WTC11 (cell line): Measurements from ENCODE around the gene PAQR9. TPM values are rescaled to one million over a fixed set of nuclear protein-coding genes. Genes with fewer than 3 reads are reported as not detected.

ENCODE experiments used
- ATAC-seq: fragments of 200-7000 bp; cut with Tn5 transposase; 2 replicates; pipeline ENCODE4 v1.10.0; 2021; ENCODE audit warnings: mild to moderate bottlenecking, moderate library complexity
- CTCF ChIA-PET: fragments of 300-600 bp; sonication (Branson Sonifier 250); formaldehyde crosslinking; loops from one replicate; lab custom pipeline; 2021; ENCODE audit warnings: antibody characterized with exemption; lab: Charles Lee
- POLR2A ChIA-PET: fragments of 350-600 bp; sonication (Branson Sonifier 250); formaldehyde crosslinking; loops from one replicate; lab custom pipeline; 2021; ENCODE audit warnings: antibody characterized with exemption; lab: Charles Lee
- DNase-seq: peaks from one replicate; pipeline ENCODE4 v3.0.0; 2021; ENCODE audit warnings: low spot score
- H3K27ac Mint-ChIP-seq: 2 replicates; pipeline ENCODE4 v1.8.0; 2021; ENCODE audit warnings: mixed read lengths
- H3K27me3 Mint-ChIP-seq: 2 replicates; pipeline ENCODE4 v1.8.0; 2021; ENCODE audit warnings: low read depth, mild to moderate bottlenecking, moderate library complexity, mixed read lengths
- H3K36me3 Mint-ChIP-seq: 2 replicates; pipeline ENCODE4 v1.8.0; 2021; ENCODE audit warnings: mixed read lengths
- H3K4me1 Mint-ChIP-seq: 2 replicates; pipeline ENCODE4 v1.8.0; 2022; ENCODE audit warnings: mixed read lengths
- H3K4me3 Mint-ChIP-seq: 2 replicates; pipeline ENCODE4 v1.8.0; 2021; ENCODE audit warnings: mild to moderate bottlenecking, moderate library complexity, mixed read lengths
- H3K9me3 Mint-ChIP-seq: 2 replicates; pipeline ENCODE4 v1.8.0; 2021; ENCODE audit warnings: mixed read lengths
- ATF3 ChIP-seq: sonication (generic); formaldehyde crosslinking; conservative IDR thresholded peaks from 2 replicates; pipeline ENCODE4 v1.8.1; 2022; ENCODE audit warnings: mild to moderate bottlenecking, missing genetic modification reagents
- ATF6 ChIP-seq: sonication (generic); formaldehyde crosslinking; IDR thresholded peaks from 2 replicates; pipeline ENCODE4 v1.8.1; 2023; ENCODE audit warnings: mild to moderate bottlenecking, missing genetic modification reagents
- CREM ChIP-seq: sonication (generic); formaldehyde crosslinking; IDR thresholded peaks from 2 replicates; pipeline ENCODE4 v1.8.1; 2022; ENCODE audit warnings: mild to moderate bottlenecking, missing genetic modification reagents, moderate library complexity
- CTCF ChIP-seq: fragments of 200-600 bp; IDR thresholded peaks from 2 replicates; pipeline ENCODE4 v1.8.0; 2022; ENCODE audit warnings: antibody characterized with exemption
- E2F1 ChIP-seq: sonication (generic); formaldehyde crosslinking; IDR thresholded peaks from 2 replicates; pipeline ENCODE4 v1.8.0; 2022; ENCODE audit warnings: mild to moderate bottlenecking, missing genetic modification reagents
- EMX1 ChIP-seq: fragments of 250-450 bp; sonication (Bioruptor Pico); IDR thresholded peaks from 2 replicates; pipeline ENCODE4 v1.8.0; 2021; ENCODE audit warnings: mild to moderate bottlenecking
- MAX ChIP-seq: sonication (generic); formaldehyde crosslinking; IDR thresholded peaks from 2 replicates; pipeline ENCODE4 v1.8.0; 2022; ENCODE audit warnings: mild to moderate bottlenecking, missing genetic modification reagents
- NFATC4 ChIP-seq: fragments of 250-450 bp; sonication (Bioruptor Pico); IDR thresholded peaks from 2 replicates; pipeline ENCODE4 v1.9.0; 2021; ENCODE audit warnings: mild to moderate bottlenecking
- NR2C2 ChIP-seq: sonication (generic); formaldehyde crosslinking; IDR thresholded peaks from 2 replicates; pipeline ENCODE4 v1.8.0; 2022; ENCODE audit warnings: mild to moderate bottlenecking, missing genetic modification reagents
- SMAD3 ChIP-seq: sonication (generic); formaldehyde crosslinking; IDR thresholded peaks from 2 replicates; pipeline ENCODE4 v1.8.0; 2022; ENCODE audit warnings: missing genetic modification reagents, mild to moderate bottlenecking, borderline replicate concordance
- SOX15 ChIP-seq: fragments of 250-450 bp; sonication (Bioruptor Pico); IDR thresholded peaks from 2 replicates; pipeline ENCODE4 v1.9.0; 2021; ENCODE audit warnings: mild to moderate bottlenecking
- TP53 ChIP-seq: sonication (generic); formaldehyde crosslinking; IDR thresholded peaks from 2 replicates; pipeline ENCODE4 v1.8.1; 2023; ENCODE audit warnings: mild to moderate bottlenecking, missing genetic modification reagents
- USF1 ChIP-seq: sonication (generic); formaldehyde crosslinking; IDR thresholded peaks from 2 replicates; pipeline ENCODE4 v1.8.0; 2022; ENCODE audit warnings: mild to moderate bottlenecking, missing genetic modification reagents
- ZNF121 ChIP-seq: sonication (generic); formaldehyde crosslinking; IDR thresholded peaks from 2 replicates; pipeline ENCODE4 v1.8.0; 2023; ENCODE audit warnings: missing genetic modification reagents
- ZNF396 ChIP-seq: fragments of 250-450 bp; sonication (Bioruptor Pico); IDR thresholded peaks from 2 replicates; pipeline ENCODE4 v1.8.0; 2021; ENCODE audit warnings: mild to moderate bottlenecking, moderate library complexity, borderline replicate concordance
- ZNF425 ChIP-seq: fragments of 250-450 bp; sonication (Bioruptor Pico); conservative IDR thresholded peaks from 2 replicates; pipeline ENCODE4 v1.9.0; 2021; ENCODE audit warnings: mild to moderate bottlenecking
- ZNF532 ChIP-seq: fragments of 250-450 bp; sonication (Bioruptor Pico); IDR thresholded peaks from 2 replicates; pipeline ENCODE4 v1.9.0; 2021; ENCODE audit warnings: mild to moderate bottlenecking, borderline replicate concordance
- ZNF671 ChIP-seq: fragments of 250-450 bp; sonication (Bioruptor Pico); IDR thresholded peaks from 2 replicates; pipeline ENCODE4 v1.8.0; 2021; ENCODE audit warnings: mild to moderate bottlenecking
- total RNA-seq: library from RNA; stranded (reverse); gene quantifications from 3 replicates; pipeline ENCODE4 v1.2.3, GENCODE V29; 2021

Gene PAQR9
- total RNA-seq, 1 experiment from 2014 or later = 2.0 TPM

- no peak overlapping the region for H3K27ac Mint-ChIP-seq
- ATAC-seq (no peak), DNase-seq (no peak)
- no peaks in the 10 kb centered on the region for H3K27me3 Mint-ChIP-seq
- peaks cover 21% of the 10 kb centered on the region for H3K4me1 Mint-ChIP-seq
- no peaks in the 10 kb centered on the region for H3K36me3 Mint-ChIP-seq
- POLR2A ChIA-PET = no interaction called here
- TF ChIP-seq ATF3 (CRISPR knock-in tag) (no peak), ZNF671 (no peak), TP53 (CRISPR knock-in tag) (no peak), ZNF396 (CRISPR knock-in tag) (no peak), CREM (CRISPR knock-in tag) (no peak), ZNF425 (no peak), E2F1 (CRISPR knock-in tag) (no peak), CTCF (no peak), NFATC4 (CRISPR knock-in tag) (no peak), SMAD3 (no peak), MAX (CRISPR knock-in tag) (no peak), SOX15 (CRISPR knock-in tag) (no peak), ATF6 (CRISPR knock-in tag) (no peak), ZNF121 (CRISPR knock-in tag) (no peak), EMX1 (CRISPR knock-in tag) (no peak), ZNF532 (CRISPR knock-in tag) (no peak), USF1 (CRISPR knock-in tag) (no peak), NR2C2 (CRISPR knock-in tag) (no peak)
- CTCF ChIA-PET = interaction anchor here (1.0 to 2.6 kb wide), 6 partner anchors 11 to 168 kb away, joined by 3 to 7 read pairs (median 4); no protein-coding TSS in a partner anchor
- no peaks in the 10 kb centered on the region for H3K9me3 Mint-ChIP-seq
- H3K4me3 Mint-ChIP-seq = no peak overlapping the region
Measured at GRCh38 chr3:142997330-142997729, 33.9 kb upstream of the PAQR9 start.
